Gastroesophageal sphincter (tissue), 3 donors: ENCODE data around the gene NHS.

Source experiments
- POLR2A ChIP-seq, 2 donors: fragments of 450-650 bp; IDR thresholded peaks; one replicate each; pipeline ENCODE4 v1.6.1; 2017; ENCODE audit warnings: antibody characterized with exemption in 2 of 2, mild to moderate bottlenecking in 2 of 2, moderate library complexity in 1 of 2
- TF ChIP-seq, protein P1 (sequence below), 4 experiments: fragments of 200-600 bp in 2 of 4; fragments of 450-650 bp in 2 of 4; sonication (generic) in 1 of 4; IDR thresholded peaks; one replicate each; pipeline ENCODE4 v1.5.1; 2017 to 2019; ENCODE audit warnings: antibody characterized with exemption in 4 of 4, mild to moderate bottlenecking in 2 of 4, moderate library complexity in 2 of 4

DNA sequence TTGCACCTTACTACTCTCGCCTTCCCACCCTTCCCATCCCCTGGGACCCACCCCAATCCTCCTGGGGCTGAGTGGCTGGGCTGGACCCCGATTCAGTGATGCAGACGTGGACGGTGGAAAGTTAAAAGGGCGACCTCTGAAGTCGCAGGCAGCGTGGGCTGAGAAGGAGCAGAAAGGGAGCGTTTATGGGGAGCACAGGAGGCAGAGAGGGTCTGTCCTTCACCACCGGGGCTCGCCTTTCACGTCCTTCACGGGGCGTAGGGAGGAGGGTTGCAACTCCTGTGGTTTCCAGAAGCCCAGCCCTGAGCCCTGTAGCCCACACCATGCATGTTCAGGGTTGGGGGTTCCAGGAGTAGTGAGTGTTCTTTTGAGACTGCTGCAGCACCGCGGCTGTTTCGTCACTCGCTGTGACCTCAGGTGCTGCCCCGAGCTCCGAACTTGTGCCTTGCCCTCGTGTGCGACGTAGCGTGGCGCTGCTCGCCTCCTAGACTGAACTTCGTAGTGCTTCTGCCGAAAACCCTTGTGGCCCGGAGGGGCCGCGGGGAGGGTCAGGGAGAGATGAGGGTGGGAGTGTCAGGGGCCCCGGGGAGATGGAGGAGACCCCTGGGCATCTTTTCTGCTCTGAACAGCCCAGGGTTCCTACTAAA lies 1.6 kb downstream of the NHS start:
- TF ChIP-seq, protein P1, sequence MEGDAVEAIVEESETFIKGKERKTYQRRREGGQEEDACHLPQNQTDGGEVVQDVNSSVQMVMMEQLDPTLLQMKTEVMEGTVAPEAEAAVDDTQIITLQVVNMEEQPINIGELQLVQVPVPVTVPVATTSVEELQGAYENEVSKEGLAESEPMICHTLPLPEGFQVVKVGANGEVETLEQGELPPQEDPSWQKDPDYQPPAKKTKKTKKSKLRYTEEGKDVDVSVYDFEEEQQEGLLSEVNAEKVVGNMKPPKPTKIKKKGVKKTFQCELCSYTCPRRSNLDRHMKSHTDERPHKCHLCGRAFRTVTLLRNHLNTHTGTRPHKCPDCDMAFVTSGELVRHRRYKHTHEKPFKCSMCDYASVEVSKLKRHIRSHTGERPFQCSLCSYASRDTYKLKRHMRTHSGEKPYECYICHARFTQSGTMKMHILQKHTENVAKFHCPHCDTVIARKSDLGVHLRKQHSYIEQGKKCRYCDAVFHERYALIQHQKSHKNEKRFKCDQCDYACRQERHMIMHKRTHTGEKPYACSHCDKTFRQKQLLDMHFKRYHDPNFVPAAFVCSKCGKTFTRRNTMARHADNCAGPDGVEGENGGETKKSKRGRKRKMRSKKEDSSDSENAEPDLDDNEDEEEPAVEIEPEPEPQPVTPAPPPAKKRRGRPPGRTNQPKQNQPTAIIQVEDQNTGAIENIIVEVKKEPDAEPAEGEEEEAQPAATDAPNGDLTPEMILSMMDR (IDR thresholded peaks at IDR 0.05) = no peak
- no peak for TF ChIP-seq POLR2A (IDR thresholded peaks at IDR 0.05)
